GM13976 (cell line): Measurements from ENCODE around the gene ADAMTS14.
"Not testable (repeated sequence)": the region's sequence is repeated elsewhere in the genome, so short reads cannot be mapped to it uniquely, and the experiment has no call there.

ENCODE experiments used
- DNase-seq: peaks from one replicate; pipeline ENCODE4 v3.0.0; 2012; ENCODE audit warnings: low spot score
- in situ Hi-C: fragments of 300-500 bp; cut with MboI; formaldehyde crosslinking; loops from one replicate; pipeline ENCODE4 v1.12.0; 2022; ENCODE audit warnings: low sequenced_read_pairs, mixed read lengths, inconsistent platforms; ENCODE audit not compliant: unreplicated experiment
- TF ChIP-seq, protein P1 (sequence below): IDR thresholded peaks from 2 replicates; pipeline ENCODE4 v1.5.1; 2012; ENCODE audit warnings: borderline replicate concordance, mild to moderate bottlenecking; ENCODE audit not compliant: insufficient read depth; ENCODE audit errors: extremely low read depth, missing control alignments, control extremely low read depth

Gene ADAMTS14

DNA sequence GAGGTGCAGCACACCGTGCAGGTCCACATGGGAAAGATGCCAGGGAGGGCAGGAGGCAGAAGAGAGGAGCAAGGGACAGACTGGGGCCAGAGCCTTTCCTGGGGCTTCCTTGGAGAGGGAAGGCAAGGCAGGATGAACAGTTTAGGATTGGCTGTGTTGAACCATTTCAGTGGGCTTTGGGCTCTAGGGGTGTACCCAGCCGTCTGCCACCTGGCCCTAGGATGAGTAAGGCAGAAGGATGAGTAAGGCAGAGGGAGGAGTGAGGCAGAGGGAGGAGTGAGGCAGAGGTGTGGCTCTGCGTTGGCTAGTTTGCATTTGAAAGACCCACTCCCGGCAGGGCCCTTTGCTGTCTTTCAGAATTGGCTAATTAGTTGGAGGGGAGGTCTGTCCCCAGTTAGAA is 38.3 kb upstream of the ADAMTS14 start:
- TF ChIP-seq, protein P1, sequence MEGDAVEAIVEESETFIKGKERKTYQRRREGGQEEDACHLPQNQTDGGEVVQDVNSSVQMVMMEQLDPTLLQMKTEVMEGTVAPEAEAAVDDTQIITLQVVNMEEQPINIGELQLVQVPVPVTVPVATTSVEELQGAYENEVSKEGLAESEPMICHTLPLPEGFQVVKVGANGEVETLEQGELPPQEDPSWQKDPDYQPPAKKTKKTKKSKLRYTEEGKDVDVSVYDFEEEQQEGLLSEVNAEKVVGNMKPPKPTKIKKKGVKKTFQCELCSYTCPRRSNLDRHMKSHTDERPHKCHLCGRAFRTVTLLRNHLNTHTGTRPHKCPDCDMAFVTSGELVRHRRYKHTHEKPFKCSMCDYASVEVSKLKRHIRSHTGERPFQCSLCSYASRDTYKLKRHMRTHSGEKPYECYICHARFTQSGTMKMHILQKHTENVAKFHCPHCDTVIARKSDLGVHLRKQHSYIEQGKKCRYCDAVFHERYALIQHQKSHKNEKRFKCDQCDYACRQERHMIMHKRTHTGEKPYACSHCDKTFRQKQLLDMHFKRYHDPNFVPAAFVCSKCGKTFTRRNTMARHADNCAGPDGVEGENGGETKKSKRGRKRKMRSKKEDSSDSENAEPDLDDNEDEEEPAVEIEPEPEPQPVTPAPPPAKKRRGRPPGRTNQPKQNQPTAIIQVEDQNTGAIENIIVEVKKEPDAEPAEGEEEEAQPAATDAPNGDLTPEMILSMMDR, result no peak
- no peak for DNase-seq
- in situ Hi-C loops, result no loop called here

DNA sequence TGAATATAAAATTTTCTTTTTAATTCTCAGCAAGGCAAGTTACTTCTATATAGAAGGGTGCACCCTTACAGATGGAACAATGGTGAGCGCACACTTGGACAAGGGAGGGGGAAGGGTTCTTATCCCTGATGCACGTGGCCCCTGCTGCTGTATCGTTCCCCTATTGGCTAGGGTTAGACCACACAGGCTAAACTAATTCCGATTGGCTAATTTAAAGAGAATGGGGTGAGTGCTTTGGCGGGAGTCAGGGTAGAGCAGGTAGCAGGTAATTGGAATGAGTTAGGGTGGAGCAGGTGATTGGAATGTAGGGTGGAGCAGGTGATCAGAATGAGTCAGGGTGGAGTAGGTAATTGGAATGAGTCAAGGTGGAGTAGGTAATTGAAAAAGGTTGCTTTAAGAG is 37.8 kb upstream of the ADAMTS14 start:
- in situ Hi-C loops, DNase-seq: not testable (repeated sequence)

DNA sequence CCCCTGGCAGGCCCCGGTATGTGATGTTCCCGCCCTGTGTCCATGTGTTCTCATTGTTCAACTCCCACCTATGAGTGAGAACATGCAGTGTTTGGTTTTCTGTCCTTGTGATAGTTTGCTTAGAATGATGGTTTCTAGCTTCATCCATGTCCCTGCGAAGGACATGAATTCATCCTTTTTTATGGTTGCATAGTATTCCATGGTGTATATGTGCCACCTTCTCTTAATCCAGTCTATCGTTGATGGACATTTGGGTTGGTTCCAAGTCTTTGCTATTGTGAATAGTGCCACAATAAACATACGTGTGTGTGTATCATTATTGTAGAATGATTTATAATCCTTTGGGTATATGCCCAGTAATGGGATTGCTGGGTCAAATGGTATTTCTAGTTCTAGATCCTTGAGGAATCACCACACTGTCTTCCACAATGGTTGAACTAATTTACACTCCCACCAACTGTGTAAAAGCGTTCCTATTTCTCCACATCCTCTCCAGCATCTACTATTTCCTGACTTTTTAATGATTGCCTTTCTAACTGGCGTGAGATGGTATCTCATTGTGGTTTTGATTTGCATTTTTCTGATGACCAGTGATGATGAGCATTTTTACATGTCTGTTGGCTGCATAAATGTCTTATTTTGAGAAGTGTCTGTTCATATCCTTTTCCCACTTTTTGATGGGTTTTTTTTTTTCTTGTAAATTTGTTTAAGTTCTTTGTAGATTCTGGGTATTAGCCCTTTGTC is 32.5 kb upstream of the ADAMTS14 start:
- in situ Hi-C loops, DNase-seq: not testable (repeated sequence)

DNA sequence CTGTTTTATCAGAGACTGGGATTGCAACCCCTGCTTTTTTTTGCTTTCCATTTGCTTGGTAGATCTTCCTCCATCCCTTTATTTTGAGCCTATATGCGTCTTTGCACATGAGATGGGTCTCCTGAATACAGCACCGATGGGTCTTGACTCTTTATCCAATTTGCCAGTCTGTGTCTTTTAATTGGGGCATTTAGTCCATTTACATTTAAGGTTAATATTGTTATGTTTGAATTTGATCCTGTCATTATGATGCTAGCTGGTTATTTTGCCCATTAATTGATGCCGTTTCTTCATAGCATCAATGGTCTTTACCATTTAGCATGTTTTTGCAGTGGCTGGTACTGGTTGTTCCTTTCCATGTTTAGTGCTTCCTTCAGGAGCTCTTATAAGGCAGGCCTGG is 29.0 kb upstream of the ADAMTS14 start:
- in situ Hi-C loops, DNase-seq: not testable (repeated sequence)

DNA sequence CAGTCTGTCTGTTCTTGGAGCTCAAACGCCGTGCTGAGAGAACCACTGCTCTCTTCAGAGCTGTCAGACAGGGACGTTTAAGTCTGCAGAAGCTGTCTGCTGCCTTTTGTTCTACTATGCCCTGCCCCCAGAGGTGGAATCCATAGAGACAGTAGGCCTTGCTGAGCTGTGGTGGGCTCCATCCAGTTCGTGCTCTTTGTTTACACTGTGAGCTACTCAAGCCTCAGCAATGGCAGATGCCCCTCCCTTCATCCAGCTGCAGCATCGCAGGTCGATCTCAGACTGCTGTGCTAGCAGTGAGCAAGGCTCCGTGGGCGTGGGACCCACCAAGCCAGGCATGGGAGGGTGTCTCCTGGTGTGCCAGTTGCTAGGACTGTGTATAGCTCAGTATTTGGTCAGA is 27.3 kb upstream of the ADAMTS14 start:
- DNase-seq, in situ Hi-C loops: not testable (repeated sequence)

DNA sequence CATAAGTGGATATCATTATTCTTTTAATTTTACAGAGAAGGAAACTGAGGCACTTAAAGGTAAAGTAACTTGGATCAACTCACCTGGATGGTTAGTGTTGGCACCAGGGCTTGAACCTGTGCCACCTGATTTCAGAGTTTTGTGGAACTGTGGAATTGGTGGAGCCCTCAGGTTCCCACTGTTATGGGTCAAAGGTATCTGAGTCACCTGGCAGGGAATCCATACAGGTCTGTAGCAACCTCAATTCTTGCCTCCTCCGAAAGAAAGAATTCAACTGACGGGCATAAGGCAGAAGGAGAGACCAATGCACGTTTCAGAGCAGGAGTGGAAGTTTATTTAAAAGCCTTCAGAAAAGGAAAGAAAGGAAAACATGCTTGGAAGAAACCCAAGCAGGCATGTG is 25.2 kb upstream of the ADAMTS14 start:
- no peak for DNase-seq
- in situ Hi-C loops, result no loop called here
- TF ChIP-seq, protein P1, result no peak

DNA sequence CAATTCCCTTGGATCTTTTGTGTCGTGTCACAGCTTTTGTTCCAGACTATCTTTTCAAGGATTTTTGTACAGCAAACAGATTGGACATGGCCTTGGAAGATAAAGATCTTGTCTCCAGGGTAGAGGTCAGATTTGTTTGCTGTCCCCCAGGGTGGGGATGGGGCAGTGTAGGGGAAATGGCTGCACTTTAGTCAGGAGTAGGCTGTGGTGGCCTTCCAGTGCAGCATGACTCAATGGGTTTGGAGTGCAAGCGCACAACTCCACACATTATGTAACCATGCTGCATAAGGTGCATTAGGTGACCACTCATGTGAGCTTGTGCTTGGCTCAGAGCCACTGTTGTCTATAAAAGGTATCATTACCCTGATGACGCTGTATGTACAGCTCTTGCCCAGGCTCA is 23.9 kb upstream of the ADAMTS14 start:
- DNase-seq, result no peak
- TF ChIP-seq, protein P1, result no peak
- in situ Hi-C loops, result no loop called here

DNA sequence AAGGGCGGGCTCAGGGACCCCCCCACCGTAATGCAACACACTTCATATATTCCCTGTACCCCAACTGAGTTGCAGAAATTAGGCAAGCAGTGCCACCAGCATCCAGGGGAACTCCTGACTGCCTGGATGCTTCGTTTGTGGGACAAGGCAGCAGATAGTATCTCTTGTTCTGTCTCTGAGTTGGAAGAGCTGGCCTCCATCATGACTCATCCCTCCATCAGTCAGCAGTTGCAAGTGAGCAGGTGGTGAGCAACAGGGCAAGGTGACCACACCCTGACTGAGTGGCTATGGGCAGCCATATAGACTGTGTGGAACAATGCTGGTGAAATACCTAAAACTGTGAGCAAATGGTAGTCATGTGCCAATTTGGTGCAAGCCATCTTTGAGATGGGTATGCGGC is 22.8 kb upstream of the ADAMTS14 start:
- TF ChIP-seq, protein P1, result no peak
- in situ Hi-C loops, result no loop called here
- no peak for DNase-seq

DNA sequence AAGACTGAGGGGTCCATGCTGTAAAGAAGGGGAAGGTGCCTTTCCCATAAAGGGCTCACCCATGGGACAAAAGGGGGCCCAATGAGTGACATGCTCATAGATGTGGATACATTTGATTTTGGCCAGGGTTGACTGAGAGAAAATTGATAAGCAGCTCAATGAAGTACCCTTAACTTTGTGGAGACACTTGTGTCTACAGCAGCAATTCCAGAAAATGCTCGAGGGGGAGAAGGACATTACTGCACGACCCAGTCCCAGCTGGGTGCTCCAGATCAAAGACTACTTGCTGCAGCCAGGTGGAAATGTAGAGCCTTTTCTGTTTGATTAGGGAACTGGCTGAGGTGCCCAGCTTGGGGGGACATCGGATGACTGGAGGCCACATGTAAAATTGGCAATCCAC is 22.2 kb upstream of the ADAMTS14 start:
- TF ChIP-seq, protein P1, result no peak
- in situ Hi-C loops, result no loop called here

More for the DNA sequence above, 22.2 kb upstream of the ADAMTS14 start:
- DNase-seq, result no peak
